Endothelial cell (in vitro differentiated cells): ENCODE data around the gene ZNF469. TPM values are rescaled to one million over a fixed set of nuclear protein-coding genes. Genes with fewer than 3 reads are reported as not detected.

Source experiments
- DNase-seq: peaks from one replicate; pipeline ENCODE4 v3.0.0; 2021; ENCODE audit warnings: low spot score
- H3K27ac Mint-ChIP-seq: one replicate; pipeline ENCODE4 v1.8.0; 2021; ENCODE audit warnings: mixed read lengths, inconsistent platforms; ENCODE audit not compliant: unreplicated experiment
- H3K27me3 Mint-ChIP-seq: one replicate; pipeline ENCODE4 v1.8.0; 2021; ENCODE audit warnings: mild to moderate bottlenecking, moderate library complexity, mixed read lengths, inconsistent platforms; ENCODE audit not compliant: unreplicated experiment
- H3K36me3 Mint-ChIP-seq: one replicate; pipeline ENCODE4 v1.8.0; 2021; ENCODE audit warnings: mild to moderate bottlenecking, low read depth, mixed read lengths, inconsistent platforms; ENCODE audit not compliant: unreplicated experiment
- H3K4me1 Mint-ChIP-seq: one replicate; pipeline ENCODE4 v1.8.0; 2021; ENCODE audit warnings: mild to moderate bottlenecking, mixed read lengths, inconsistent platforms; ENCODE audit not compliant: unreplicated experiment
- H3K4me3 Mint-ChIP-seq: one replicate; pipeline ENCODE4 v1.8.0; 2021; ENCODE audit warnings: mild to moderate bottlenecking, mixed read lengths, inconsistent platforms; ENCODE audit not compliant: unreplicated experiment
- H3K9me3 Mint-ChIP-seq: one replicate; pipeline ENCODE4 v1.8.0; 2021; ENCODE audit warnings: mixed read lengths, inconsistent platforms; ENCODE audit not compliant: unreplicated experiment
- CTCF ChIP-seq: fragments of 200-600 bp; sonication (generic); IDR thresholded peaks from one replicate; pipeline ENCODE4 v1.5.0; 2021; ENCODE audit warnings: antibody characterized with exemption; ENCODE audit not compliant: unreplicated experiment
- total RNA-seq: library from RNA; stranded (reverse); fragmentation: NEBNext Ultra II Directional; extraction: Animal tissue kit (Norgen Biotek cat#: 25700); gene quantifications from one replicate; pipeline ENCODE4 v1.2.1, GENCODE V29; 2021; ENCODE audit not compliant: unreplicated experiment

ZNF469 gene
- total RNA-seq, 1 donor from 2014 or later = 14.7 TPM

DNA sequence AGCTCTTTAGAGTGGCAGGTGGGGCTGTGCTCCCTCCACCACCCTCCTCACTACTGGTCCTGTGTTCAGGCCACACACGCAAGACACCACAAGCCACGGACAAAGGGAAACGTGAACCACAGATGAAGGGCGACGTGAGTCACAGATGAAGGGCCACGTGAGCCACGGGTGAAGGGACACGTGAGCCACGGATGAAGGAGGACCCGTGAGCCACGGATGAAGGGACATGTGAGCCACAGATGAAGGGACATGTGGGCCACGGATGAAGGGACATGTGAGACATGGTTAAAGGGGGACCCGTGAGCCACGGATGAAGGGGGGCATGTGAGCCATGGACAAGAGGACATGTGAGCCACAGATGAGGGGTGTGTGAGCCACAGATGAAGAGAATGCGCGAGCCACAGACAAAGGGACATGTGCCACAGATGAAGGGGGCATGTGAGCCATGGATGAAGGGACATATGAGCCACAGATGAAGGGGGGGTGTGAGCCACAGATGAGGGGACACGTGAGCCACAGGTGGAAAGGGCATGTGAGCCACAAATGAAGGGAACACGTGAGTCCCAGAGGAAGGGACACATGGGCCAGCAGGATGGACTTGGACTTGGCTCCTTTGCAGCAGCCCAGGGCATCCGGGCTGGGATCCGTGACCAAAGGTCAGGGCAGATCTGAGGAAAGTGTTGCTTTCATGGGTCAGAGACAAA lies 15.6 kb downstream of the ZNF469 start:
- H3K9me3 Mint-ChIP-seq = no peaks in the 10 kb centered on the region
- no peak for TF ChIP-seq CTCF
- H3K4me1 Mint-ChIP-seq = no peaks in the 10 kb centered on the region
- H3K36me3 Mint-ChIP-seq = no peaks in the 10 kb centered on the region
- no peak overlapping the region for H3K4me3 Mint-ChIP-seq
- DNase-seq = no peak
- H3K27ac Mint-ChIP-seq = no peak overlapping the region
- H3K27me3 Mint-ChIP-seq = peaks cover 14% of the 10 kb centered on the region

DNA sequence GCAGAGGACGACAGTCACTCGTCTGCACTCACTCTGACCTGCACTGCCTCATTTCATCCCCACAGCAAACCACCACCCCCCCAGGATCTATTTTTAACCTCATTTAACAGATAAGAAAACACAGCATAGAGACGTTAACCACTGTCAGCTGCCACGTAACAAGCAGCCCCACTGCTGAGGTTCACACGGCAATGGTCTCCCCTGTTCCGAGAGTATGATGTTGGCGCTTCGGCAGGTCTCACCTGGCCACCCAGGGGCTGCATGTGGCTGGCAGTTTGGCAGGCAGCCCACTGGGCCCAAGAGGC lies 16.1 kb downstream of the ZNF469 start:
- H3K4me3 Mint-ChIP-seq = no peak overlapping the region
- H3K27ac Mint-ChIP-seq = no peak overlapping the region
- H3K36me3 Mint-ChIP-seq = no peaks in the 10 kb centered on the region

DNA sequence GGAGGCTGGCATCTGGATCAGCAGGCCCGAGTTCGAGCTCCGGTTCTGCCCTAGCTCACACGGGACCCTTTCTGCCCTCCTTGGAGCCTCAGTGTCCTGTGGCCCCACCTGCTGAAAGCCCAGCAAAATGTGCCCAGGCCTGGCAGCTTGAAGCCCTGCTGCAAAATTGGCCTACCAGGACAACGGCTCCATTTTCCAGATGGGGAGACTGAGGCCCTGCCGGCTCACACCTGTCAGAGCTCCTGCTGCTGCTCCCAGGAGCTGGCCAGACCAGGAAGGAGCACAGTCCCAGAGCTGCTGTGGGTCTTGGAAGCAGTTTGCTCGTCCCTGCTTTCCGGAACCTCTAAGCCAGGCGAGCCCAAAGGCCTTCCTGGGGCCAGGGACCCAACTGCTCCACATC lies 17.4 kb downstream of the ZNF469 start:
- H3K9me3 Mint-ChIP-seq = no peaks in the 10 kb centered on the region
- TF ChIP-seq CTCF = no peak
- no peaks in the 10 kb centered on the region for H3K4me1 Mint-ChIP-seq
- H3K4me3 Mint-ChIP-seq = no peak overlapping the region
- no peak overlapping the region for H3K27ac Mint-ChIP-seq
- peaks cover 14% of the 10 kb centered on the region for H3K27me3 Mint-ChIP-seq
- H3K36me3 Mint-ChIP-seq = no peaks in the 10 kb centered on the region
- no peak for DNase-seq

More for the DNA sequence above, 16.1 kb downstream of the ZNF469 start:
- Mint-ChIP-seq H3K27me3 (peaks cover 14% of the 10 kb centered on the region), H3K9me3 (no peaks in the 10 kb centered on the region), H3K4me1 (no peaks in the 10 kb centered on the region)
- no peak for TF ChIP-seq CTCF
- no peak for DNase-seq

GRCh38 chr16:88401604-88402246 lies 19.0 kb downstream of the ZNF469 start:
- no peak overlapping the region for H3K4me3 Mint-ChIP-seq
- DNase-seq = no peak
- no peak overlapping the region for H3K27ac Mint-ChIP-seq
- no peaks in the 10 kb centered on the region for H3K9me3 Mint-ChIP-seq
- no peak for TF ChIP-seq CTCF
- H3K27me3 Mint-ChIP-seq = peaks cover 14% of the 10 kb centered on the region
- H3K36me3 Mint-ChIP-seq = no peaks in the 10 kb centered on the region
- no peaks in the 10 kb centered on the region for H3K4me1 Mint-ChIP-seq

- no peak for DNase-seq
- Mint-ChIP-seq H3K4me1 (no peaks in the 10 kb centered on the region), H3K27me3 (peaks cover 12% of the 10 kb centered on the region), H3K4me3 (no peak overlapping the region), H3K36me3 (no peaks in the 10 kb centered on the region), H3K27ac (no peak overlapping the region), H3K9me3 (no peaks in the 10 kb centered on the region)
- TF ChIP-seq CTCF = no peak
These were observed 19.9 kb downstream of the ZNF469 start for GRCh38 chr16:88402551-88403240.
